GM20431 (cell line): ENCODE measurements around the gene C15orf61.

Source experiments
- in situ Hi-C: fragments of 300-500 bp; cut with MseI, MboI; formaldehyde crosslinking; loops from one replicate; pipeline ENCODE4 v1.15.0; 2020; ENCODE audit warnings: low sequenced_read_pairs; ENCODE audit not compliant: unreplicated experiment

The C15orf61 gene

DNA sequence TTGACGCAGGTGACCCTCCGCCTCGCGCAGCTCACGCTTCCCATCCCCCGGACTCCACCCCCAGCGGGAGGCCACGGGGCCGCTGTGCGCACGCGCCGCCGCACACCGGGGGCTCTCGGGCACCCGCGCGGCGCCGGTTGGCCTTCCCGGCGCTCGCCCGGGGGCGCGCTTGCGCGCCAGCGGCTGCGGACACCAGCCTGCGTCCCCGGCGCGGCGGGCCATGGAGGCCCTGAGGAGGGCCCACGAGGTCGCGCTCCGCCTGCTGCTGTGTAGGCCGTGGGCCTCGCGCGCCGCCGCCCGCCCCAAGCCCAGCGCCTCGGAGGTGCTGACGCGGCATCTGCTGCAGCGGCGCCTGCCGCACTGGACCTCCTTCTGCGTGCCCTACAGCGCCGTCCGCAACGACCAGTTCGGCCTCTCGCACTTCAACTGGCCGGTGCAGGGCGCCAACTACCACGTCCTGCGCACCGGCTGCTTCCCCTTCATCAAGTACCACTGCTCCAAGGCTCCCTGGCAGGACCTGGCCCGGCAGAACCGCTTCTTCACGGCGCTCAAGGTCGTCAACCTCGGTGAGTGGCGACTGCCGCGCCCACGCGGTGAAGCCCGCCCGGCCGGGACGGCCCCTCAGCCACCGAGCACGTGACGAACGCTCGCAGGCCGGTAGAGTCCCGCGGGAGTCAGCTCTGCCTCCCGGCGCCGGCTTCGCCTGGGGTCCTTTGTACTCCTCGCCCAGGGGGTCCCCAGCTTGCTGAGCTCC lies at the start of gene C15orf61:
TSS of gene C15orf61 (plus strand) at position 103 of the 754 bp plus-strand sequence. CDS start at position 221, 118 bp downstream.
- in situ Hi-C loops = no loop called here

DNA sequence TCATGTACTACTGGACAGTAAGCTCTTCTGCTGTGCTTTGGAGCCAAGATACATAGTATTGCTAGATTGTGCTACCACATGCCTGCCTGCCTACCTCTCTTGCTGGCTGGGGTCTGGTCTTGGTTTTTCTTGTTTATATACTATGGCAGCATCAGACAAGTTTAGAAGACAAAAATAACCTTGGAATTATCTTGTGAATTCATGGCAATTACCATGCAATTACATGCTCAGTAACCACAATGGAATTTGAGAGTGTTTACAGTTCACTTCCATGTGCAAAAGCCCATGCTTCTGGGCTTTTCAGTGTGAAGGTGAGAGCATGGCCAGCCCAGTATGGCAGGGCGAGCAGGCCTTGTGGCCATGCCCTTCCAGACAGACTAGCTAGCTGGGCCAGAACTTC lies 48.0 kb upstream of the C15orf61 start:
- in situ Hi-C loops = no loop called here

- in situ Hi-C loops = no loop called here
These were observed 46.4 kb upstream of the C15orf61 start for GRCh38 chr15:67474405-67475110.

DNA sequence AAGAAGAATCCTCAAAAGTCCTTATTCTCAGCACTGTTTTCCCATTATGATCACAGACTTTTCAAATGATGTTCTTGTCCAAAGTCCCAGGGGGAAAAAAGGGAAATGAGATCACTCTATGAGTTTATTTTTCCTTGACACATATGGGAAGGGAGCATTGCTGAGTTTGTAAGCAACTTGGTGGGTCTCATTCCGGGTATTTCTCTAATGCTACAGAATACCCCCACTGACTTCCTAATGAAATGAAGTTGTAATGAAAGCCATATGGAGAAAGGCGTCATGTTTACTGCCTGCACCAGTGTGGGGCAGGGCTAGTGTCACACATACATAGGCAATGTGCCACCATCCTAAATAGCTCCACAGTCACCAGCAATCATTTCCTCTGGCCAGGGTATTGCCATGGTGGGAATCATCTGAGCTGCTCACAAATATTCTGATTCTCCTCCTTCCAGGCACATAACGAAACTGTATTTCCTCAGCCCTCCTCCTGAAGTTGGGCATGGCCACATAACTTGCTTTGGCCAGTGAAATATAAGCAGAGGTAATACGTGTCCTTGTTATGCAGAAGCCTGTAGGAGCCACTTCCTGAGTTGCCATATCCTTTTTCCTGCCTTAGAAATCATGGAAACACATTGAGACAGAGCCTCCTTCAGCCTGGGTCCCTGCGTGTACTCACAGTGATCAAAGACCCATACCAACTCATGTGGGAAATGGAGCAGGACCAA lies 41.0 kb upstream of the C15orf61 start:
- in situ Hi-C loops = no loop called here

DNA sequence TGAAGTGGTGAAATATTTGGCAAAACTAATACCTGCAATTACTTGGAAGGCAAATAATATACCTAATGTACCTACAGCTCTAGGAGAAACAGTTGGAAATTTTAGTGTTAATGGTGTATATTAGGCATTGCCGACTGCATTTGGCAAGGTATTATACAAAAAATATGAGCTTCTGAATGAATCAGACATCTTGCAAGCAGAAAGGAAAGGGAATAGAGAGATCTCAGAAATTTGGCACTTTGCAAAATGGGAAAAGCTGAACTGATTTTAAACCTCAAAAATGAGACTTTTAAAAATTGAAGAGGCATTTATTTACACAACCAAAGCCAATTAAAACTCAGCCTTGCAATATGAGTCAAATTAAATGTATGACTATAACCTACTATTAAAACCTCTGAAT lies 40.2 kb upstream of the C15orf61 start:
- in situ Hi-C loops = no loop called here

DNA sequence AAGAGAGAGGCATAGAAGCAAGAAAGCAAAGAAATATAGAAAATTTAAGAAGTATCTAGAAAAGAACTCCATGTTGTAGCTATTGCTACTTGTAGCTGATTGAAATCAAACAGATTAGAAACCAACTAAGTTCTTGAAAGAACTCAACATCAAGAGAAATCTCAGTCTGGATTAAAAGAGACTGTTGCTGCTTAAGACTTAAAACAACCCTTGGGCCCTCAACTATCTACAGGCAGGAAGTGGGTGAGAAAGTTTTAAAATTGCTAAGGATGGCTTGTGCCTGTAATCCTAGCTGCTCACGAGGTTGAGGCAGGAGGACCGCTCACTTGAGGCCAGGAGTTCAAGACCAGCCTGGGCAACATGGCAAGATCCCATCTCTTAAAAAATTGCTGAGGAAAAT lies 39.3 kb upstream of the C15orf61 start:
- in situ Hi-C loops = no loop called here

DNA sequence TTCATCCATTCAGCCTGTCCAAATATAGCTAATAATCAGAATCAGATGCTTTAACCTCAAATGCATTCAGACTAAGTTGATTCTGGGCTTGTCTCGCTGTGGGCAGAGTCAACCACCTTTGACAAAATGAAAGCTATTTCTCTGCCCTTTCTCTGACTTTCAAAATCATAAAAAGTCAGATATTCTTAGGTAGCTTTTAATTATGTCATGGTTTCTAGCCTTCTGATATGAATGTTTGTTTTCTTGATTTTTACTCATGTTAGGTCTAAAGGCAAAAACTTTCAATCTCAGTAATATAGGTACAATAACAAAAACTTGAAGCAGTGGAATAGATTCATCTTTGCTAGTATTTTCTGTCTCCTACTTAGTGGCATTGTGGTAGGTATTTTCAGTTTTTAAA lies 25.3 kb upstream of the C15orf61 start:
- in situ Hi-C loops = no loop called here

GRCh38 chr15:67501177-67501835 lies 19.6 kb upstream of the C15orf61 start:
- in situ Hi-C loops = no loop called here

DNA sequence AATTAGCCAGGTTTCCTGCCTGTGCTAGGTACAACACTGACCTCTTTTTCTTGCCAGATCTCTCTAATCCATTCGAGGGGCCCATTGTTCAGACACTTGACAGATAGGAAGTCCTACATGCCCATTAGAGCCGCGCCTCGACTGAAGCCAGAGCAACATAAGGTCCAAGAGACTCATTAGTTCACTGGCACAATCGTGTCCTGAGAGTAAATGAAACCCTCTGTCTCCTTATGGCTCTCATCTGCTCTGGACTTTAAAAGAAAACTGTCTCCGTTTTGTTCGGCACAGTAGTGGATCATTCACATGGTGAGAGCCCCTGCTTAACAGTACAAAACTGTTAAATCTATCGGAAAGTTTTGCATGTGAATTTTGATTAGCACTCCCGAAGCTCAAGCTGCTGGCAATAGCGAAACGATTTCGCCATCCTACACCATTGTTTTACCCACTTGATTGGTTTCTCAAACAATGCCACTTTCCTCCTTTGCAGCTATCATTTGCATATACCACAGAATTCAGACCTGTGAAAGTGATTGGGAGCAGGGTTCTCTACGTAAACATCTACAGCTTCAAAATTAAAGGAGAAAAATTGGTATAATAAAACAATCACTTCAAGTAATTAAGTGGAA lies 19.0 kb upstream of the C15orf61 start:
- in situ Hi-C loops = no loop called here

DNA sequence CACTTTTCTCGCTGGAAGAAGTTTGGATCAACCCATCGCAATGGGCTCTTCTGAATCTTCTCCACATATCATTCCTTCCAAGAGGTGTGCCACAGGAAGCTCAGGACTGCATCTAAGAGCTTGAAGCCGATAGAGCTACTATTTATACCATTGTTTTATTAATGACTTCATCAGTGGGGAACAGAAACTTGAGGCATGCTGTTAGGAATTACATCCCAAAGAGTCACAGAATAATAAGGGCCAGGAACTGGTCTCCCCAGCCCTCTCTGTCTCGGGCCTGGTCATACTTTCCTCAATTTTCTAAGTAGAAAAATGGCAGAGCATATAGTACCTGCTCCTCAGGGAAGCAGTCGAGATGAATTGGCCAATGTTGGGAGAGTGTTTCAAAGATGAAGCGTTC lies 16.9 kb upstream of the C15orf61 start:
- in situ Hi-C loops = no loop called here

- in situ Hi-C loops = no loop called here
These were observed 16.1 kb upstream of the C15orf61 start for GRCh38 chr15:67504796-67505195.

GRCh38 chr15:67505675-67506572 lies 15.0 kb upstream of the C15orf61 start:
- in situ Hi-C loops = no loop called here

- in situ Hi-C loops = no loop called here
These were observed 13.9 kb upstream of the C15orf61 start for GRCh38 chr15:67506775-67507747.

DNA sequence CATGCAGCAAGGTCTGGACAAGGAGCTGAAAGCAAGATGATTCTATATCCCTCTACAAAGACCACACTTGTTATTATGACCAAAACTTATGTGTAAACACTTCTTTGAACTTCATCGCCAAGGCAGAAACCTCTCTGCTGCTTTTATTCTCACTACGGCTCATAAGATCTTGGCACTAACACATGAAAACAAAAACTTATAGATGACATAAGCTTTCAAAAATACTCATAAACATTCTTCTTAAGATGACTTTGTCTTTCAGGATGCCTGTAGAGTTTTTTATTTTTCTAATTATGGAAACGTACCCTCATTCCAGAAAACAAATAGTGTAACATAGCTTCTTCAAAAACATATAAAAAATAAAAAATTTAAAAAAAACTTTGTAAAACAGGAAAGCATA lies 12.5 kb upstream of the C15orf61 start:
- in situ Hi-C loops = no loop called here

GRCh38 chr15:67509918-67510317 lies 11.0 kb upstream of the C15orf61 start:
- in situ Hi-C loops = no loop called here

DNA sequence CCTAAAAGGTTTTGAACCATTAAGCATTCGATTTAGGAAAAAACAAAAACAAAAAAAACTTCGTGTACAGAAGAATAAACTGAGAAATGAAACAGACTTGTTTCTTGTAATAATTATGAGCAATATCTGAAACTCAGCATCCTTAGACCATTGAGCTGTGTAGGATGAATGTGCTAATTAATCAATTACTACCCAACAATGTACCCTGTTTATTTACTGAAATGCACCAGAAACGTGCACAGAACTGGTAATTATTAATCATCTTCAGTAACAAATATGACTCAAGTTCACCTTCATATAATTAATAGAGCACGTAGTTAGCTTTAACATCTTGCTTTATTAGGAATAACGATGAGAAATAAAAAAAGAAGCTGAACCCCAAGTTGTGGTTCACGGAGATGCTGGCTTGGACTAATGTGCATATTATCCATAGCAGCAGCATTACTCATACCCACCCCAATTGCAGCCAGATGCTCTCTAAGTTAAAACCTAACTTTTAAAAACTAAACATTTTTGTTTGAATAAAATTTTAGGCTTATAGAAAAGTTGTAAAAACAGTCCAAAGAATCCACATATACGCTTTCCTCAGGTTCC lies 10.2 kb upstream of the C15orf61 start:
- in situ Hi-C loops = no loop called here

DNA sequence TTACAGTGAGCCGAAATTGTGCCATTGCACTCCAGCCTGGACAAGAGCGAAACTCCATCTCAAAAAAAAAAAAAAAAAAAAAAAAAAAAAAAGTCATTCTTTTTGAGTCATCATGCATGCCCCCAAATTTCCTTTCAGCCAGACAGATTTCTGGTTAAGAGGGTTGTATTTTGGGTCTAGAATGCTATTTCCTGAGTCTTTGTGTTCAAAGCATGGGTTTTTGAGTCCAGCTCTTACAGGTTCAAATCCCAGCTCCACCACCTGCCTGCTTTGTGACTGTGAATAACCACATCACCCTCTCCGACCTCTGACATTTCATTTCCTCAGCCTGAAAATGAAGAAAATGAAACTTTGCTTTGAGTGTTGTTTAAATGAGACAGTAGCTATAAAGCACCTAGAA lies 9.3 kb upstream of the C15orf61 start:
- in situ Hi-C loops = no loop called here

DNA sequence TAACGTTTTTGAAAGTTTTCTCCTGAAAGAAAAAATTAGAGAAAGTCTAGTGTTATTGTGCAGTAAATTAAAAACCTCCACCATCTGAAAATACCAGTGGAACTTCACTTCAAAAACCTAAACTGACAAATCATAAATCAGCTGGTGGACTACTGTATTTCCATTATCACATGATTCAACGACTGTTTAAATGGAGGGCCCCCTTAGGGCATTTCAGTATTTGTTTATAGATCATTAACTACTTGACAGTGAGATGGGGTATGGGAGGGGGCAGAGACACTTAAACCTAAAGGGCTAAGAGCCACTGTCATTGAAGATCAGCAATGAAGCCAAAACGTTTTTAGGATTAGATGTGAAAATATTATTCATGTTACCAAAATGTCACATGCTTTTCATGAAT lies 8.8 kb upstream of the C15orf61 start:
- in situ Hi-C loops = no loop called here
